Stimulated activated CD4-positive, alpha-beta T cell treated with anti-CD3 and anti-CD28 coated beads, Interleukin-12 subunit alpha, Interleukin-12 subunit beta, amount 100 ng/mL, for 4 hours (primary cell): ENCODE measurements around the gene RASSF5.
"Not testable (repeated sequence)": the region's sequence is repeated elsewhere in the genome, so short reads cannot be mapped to it uniquely, and the experiment has no call there.

Source experiments
- DNase-seq: peaks from one replicate; pipeline ENCODE4 v3.0.0-alpha.2; 2020

RASSF5 gene

DNA sequence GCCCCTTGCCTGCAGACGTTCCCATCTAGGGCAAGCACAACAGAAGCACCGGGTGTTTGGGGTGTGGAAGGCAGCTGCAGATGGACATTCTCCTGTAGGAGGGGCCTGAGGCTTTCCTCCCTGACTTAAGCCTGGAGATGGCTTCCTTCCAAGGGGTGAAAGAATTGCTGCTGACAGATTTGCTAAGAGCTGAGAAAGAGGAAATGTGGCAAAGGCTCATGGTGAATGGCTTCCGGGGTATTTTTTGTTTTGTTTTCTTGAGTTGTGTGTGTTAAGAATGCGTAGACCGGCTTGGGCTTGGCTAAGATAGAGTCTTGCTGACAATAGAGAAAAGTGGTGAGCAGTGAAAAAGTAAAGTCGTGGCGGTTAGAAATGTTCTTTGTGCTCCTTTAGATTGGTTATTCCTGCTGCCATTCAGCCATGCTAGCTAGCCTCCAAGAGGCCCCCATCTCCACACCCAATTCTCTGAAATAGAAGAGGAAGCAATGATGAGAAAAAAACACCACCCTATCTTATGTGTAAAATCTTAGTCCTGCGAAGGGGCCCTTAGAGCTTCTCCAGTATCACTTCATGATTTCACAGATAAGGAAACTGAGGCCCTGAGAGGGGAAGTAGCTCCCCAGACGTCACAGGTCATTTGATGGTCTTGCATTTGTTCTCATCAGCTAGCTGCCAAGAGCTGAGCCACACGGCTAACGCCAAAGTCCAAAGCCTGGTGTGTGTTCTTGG is 68.0 kb downstream of the RASSF5 start:
- DNase-seq: no peak

DNA sequence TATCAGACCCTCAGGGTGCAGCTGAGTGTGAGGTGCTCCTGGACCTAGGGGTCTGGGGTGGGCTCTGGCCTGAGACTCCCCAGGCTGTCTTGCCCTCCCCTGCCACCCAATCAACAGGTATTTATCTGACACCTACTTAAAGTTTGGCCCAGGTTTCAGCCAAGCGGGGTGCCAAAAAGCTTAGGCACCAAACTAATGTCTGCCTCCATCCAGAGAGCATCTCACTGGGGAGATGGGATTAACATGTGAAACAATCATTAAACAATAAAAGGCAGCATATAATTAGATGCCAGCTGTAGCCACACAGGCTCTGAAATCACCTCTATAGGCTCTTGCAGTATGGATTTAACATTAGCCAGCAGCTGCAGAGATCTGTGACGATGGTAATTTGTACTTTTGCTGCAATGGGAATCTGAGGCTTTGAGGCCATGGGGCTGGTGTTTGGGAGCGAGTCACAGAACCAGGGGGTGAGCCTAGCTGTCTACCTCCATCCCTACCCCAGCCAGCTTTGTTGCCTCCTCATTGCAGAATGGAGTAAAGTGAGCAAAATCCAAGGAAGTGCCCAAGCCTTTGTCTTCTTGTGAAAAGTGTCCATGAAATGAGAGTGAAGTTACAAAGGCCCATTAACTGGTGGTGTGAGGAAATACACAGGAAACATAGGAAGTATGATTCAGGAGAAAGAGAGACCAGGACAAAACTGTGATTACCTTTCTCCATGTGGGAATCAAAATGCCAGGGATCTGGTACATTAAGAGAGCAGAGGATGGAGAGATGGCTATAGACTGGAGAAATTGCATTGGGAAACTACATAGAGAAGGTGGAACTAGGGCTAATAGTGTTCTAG is 68.8 kb downstream of the RASSF5 start:
- no peak for DNase-seq

DNA sequence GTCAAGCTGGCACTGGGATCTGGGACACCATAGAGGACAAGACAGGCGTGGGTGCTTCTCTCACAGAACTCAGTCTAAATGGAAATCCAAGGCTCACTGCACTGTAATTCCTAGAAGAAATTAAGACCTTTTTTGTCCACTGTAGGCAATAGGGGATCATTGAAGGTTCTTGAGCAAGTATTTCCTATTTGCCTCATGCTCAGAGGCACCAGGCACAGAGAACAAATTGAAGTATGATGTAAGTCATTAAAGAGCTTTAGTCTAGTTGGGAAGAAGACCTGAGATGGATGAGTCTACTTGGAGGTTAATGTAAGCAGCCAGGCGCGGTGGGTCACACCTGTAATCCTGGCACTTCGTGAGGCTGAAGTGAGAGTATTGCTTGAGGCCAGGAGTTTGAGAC is 70.3 kb downstream of the RASSF5 start:
- DNase-seq: no peak

DNA sequence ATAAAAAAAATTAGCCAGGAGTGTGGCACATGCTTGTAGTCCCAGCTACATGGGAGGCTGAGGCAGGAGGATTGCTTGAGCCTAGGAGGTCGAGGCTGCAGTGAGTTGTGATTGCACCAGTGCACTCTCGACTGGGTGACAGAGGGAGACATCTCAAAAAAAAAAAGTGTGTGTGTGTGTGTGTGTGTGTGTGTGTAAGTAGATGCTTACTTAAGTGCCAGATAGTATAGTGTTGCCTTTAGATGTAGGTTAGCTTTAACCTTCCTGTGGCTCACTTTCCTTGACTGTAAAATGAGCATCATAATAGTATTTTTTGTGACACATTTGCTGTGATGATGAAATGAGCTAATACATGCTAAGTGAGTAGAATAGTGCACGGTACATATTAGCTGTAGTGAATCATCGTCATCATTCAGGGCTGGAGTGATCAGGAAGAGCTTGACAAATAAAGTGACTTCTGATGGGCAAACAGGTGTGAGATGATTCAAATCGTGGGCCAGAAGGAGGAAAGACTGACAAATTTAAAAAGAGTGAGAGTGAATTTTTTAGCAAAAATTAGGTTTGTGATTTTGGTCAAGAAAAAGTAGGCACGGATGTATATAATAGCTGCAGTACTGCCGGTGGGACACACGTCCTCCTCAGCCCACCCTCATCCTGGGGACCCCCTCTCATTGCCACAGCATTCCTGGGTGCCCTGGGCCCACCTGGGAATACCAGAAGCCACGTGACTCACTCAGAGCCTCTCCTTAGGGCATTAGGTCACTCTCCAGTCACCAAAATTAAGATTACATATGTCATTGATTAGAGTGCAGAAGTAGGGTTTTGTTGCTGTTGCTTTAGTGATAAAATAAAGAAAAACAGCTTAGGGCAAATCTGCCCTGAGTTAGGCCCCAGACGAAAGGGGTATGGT is 71.0 kb downstream of the RASSF5 start:
- no peak for DNase-seq

DNA sequence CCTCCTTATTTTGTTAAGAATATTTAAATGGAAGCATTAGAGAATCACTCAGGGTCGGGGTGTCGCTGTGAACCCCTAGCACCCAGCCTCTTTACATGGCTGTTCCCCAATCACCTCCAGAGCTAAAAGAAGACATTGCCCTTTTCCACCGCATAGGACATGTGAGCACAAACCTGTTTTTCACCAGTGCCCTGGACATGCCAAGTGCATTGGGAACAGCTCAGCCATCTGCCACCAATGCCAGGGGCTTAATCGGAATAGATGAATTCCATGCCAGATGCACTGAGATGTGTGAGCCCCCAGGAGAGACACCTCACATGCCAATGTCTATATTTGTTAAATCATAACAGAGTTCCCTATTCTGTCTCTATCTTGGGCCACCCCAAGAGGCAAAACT is 71.6 kb downstream of the RASSF5 start:
- DNase-seq: no peak

DNA sequence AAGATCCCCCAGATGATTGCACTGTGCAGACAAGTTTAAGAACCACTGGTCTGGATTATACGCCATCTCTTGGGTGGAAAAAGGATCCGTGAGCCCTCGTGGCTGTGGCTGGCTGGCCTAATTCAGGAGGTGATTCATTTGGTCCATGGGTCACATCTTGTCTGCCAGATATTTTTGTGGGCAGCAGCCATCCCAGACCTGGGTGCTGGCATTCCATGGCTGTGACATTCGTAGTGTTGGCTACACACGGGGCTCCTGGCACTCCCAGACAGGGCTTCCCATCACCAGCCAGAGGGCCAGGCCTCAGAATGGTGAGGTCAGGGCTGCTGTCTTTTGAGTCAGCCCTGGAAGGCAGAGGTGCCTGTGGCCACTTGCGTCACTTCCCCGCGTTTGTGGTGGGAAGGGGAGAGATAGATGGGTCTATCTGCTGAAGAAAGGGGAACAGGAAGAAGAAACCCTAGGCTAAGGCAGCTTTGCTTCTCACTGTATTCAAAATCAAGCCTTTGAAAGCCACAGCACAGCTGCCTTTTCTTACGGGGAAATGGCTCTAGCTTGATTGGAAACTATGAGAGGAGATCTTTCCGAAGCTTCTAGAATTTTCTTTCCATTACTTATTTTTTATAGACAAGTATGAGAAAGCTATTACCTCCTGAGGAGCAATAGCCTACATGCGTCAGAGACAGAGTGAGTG is 72.6 kb downstream of the RASSF5 start:
- peak; percentile 73 for DNase-seq

DNA sequence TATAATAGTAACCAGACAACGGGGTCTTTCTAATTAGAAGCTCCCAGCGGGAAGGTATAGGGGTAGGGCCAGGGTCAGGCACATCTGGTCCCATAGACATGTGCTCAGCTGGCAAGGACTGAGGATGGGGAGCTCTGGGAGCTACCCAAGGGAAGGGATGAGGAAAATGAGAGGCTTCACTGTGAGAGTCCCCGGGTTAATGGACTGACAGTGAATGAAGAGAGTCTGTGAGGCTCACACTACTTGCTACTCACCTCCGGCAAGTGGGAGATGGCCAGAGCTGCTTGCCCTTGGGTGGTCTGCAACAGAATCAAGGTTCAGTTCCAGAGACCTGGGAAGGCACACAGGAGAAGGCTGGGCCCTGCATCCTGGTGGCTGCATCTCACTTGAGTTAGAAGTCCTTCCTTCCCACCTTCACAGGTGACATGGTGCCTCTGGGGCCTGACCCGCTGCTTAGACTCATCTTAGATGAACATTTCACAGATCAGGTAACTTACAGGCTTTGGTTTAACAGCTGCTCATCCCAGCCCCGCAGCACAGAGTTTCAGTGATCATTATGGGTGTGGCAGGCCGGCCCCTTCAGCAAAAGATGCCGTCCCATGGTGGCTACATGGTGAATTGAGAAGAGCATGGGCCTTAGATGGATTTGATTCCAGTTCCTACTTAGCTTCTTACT is 73.2 kb downstream of the RASSF5 start:
- DNase-seq: no peak

DNA sequence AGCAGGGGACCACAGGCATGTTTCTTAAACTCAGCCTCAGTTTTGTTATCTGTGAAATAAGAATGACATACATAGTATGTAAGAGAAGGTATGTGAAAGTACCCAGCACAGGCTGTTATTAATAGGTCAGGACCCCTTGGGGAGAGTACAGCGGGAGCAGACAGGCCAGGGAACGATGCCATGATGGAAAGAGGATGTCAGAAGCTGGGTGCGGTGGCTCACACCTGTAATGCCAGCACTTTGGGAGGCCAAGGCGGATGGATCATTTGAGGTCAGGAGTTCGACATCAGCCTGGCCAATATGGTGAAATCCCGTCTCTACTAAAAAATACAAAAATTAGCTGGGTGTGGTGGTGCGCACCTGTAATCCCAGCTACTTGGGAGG is 73.8 kb downstream of the RASSF5 start:
- not testable (repeated sequence) for DNase-seq

DNA sequence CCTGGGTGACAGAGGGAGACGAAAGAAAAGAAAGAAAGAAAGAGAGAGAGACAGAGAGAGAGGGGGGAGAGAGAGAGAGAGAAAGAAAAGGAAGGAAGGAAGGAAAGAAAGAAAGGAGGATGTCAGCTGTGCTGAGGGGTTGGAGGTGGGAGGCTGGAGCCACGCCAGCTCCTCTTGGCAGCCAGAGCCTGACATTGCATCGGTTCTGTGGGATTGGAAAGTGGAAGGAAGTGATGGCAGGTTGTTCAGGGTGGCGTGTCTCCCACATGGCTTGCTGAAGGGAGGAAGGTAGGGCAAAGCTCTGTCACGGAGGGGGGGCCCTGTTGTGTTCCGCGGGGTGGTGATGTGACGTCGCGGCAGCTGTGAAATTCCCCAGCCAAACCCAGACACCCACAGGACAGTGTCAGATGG is 74.2 kb downstream of the RASSF5 start:
- peak; percentile 68 for DNase-seq

DNA sequence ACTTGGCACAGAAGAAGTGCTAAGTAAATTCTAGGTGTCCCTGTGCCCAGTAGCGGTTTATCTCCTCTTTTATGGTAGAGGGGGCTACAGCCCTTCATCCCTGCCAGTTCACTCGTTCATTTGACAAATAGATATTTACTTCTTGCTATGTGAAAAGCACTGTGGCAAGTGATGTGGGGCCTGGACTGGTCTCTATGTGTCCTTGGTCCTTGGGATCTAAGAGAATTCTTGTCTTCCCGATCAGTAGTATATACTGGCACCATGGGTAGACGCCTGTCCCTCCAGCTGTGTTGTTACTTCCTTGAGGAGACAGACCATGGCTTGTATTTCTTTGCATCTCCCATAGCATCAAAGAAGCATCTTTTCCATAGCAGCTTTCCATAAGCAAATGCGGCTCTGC is 75.2 kb downstream of the RASSF5 start:
- DNase-seq: no peak

DNA sequence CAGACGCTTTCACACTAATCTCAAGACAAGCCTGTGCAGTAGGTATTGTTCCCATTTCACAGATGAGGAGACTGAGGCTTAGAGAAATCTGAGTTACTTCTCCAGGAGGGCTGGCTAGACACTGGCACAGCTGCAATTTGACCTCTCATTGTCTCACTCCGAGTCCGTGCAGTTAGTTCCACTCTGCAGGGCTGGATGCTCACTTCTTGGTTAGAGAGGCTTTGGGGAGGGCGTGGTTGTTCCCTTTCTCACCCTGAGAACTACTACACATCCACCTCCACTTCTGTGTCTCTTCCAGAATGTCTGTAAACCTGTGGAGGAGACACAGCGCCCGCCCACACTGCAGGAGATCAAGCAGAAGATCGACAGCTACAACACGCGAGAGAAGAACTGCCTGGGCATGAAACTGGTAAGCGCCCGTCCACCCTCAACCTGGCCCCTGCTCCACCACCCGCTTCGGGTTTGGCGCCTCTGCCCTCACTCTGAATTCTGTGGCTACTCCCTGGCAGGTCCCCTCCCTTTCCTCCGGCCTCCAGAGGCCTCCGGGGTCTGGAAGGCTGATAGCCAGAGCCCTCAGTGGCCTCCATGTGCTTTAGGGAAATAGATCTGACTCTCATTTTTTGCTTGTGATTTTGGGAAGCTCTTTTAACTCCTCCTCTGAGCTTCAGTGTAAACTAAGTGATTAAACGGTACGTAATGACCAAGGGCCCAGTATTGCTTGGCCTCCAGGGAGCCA is 75.8 kb downstream of the RASSF5 start:
- DNase-seq: peak; percentile 59

DNA sequence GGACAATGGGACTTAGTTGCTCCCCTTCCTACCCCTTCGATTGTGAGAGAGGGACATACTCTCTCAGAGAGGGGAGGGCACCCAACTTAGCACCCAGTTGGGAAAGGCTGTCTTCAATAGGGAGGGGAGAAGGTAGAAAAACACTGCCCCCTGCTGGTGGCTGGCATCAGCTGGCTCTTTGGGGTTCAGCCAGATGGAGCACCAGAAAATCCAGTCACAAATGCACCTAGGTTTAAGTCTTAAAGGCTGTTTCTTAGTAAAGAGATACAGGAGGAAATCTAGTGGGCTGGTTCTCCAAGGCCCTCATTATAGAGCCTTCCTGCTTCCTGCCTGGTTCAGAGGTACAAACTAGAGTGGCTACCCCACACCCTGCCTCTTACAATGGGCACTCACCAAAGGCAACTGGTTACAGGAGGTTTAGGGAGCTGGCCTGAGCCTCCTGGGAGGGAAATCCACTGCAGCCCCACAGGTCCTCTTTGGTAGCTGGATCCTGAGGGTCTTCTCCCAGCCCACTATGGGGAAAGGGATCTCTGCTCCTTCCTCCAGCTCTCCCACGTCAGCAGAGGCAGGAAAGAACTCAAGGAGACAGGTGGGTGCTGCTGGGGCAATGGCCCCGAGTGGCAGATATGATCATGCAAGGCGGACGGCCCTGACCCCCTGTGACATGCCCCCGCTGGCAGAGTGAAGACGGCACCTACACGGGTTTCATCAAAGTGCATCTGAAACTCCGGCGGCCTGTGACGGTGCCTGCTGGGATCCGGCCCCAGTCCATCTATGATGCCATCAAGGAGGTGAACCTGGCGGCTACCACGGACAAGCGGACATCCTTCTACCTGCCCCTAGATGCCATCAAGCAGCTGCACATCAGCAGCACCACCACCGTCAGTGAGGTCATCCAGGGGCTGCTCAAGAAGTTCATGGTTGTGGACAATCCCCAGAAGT is 76.6 kb downstream of the RASSF5 start:
- peak; percentile 85 for DNase-seq

DNA sequence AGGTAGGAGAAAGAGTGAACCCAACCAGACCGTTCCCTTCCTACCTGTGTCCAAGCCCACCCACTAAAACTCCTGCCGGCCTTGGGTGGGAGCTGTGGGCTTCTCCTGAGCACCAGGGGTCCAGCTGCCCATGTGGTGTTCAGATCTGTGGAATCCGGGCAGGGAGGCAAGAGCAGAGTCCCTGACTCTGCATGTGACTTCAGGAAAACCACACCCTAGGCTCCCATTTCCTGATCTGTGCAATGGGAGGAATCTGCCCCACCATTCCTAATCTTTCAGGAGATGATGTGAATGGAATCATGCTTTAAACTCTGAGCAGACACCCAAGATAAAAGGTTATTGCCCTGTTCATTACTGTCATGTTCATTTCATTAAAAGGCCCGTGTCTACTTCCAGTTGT is 77.4 kb downstream of the RASSF5 start:
- DNase-seq: no peak

DNA sequence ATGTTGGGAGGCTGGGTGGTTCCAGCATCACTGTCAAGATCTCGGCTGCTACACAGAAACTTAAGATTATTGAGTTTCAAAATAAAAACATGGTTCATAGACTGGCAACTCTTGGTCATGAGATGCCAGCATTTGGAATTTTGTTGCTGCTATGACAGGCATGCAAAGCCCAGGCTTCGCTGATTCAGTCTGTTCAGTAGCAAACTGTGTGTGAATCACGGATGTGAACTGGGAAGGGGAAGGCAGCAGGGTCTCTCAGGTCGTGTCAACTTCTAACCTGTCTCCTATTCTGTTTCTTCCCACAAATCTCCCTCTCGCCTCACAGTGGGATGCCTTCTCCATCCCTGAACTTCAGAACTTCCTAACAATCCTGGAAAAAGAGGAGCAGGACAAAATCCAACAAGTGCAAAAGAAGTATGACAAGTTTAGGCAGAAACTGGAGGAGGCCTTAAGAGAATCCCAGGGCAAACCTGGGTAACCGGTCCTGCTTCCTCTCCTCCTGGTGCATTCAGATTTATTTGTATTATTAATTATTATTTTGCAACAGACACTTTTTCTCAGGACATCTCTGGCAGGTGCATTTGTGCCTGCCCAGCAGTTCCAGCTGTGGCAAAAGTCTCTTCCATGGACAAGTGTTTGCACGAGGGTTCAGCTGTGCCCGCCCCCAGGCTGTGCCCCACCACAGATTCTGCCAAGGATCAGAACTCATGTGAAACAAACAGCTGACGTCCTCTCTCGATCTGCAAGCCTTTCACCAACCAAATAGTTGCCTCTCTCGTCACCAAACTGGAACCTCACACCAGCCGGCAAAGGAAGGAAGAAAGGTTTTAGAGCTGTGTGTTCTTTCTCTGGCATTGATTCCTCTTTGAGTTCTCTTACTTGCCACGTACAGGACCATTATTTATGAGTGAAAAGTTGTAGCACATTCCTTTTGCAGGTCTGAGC is 79.4 kb downstream of the RASSF5 start:
- no peak for DNase-seq

DNA sequence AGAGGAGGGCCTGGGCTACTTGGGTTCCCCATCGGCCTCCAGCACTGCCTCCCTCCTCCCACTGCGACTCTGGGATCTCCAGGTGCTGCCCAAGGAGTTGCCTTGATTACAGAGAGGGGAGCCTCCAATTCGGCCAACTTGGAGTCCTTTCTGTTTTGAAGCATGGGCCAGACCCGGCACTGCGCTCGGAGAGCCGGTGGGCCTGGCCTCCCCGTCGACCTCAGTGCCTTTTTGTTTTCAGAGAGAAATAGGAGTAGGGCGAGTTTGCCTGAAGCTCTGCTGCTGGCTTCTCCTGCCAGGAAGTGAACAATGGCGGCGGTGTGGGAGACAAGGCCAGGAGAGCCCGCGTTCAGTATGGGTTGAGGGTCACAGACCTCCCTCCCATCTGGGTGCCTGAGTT is 80.6 kb downstream of the RASSF5 start:
- no peak for DNase-seq

DNA sequence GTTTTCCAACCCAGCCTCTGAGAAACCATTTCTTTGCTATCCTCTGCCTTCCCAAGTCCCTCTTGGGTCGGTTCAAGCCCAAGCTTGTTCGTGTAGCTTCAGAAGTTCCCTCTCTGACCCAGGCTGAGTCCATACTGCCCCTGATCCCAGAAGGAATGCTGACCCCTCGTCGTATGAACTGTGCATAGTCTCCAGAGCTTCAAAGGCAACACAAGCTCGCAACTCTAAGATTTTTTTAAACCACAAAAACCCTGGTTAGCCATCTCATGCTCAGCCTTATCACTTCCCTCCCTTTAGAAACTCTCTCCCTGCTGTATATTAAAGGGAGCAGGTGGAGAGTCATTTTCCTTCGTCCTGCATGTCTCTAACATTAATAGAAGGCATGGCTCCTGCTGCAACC is 81.2 kb downstream of the RASSF5 start:
- no peak for DNase-seq

DNA sequence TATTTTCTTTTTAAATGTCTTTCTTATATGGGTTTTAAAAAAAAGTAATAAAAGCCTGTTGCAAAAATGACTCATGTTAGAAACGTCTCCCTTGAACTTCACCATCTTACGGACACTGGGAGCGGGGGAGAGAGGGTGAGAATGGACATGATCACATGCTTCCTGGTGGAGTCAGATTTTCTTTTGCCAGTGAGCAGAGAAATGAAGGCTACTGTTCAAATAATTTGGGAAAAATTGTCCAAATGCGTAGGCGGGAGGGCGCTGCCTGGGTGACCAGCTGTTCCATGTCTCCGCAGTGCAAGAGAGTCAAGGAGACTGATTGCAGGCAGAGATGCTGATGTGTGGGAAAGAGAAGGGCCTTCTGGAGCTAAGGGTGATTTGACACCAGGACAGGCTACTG is 81.9 kb downstream of the RASSF5 start:
- no peak for DNase-seq

DNA sequence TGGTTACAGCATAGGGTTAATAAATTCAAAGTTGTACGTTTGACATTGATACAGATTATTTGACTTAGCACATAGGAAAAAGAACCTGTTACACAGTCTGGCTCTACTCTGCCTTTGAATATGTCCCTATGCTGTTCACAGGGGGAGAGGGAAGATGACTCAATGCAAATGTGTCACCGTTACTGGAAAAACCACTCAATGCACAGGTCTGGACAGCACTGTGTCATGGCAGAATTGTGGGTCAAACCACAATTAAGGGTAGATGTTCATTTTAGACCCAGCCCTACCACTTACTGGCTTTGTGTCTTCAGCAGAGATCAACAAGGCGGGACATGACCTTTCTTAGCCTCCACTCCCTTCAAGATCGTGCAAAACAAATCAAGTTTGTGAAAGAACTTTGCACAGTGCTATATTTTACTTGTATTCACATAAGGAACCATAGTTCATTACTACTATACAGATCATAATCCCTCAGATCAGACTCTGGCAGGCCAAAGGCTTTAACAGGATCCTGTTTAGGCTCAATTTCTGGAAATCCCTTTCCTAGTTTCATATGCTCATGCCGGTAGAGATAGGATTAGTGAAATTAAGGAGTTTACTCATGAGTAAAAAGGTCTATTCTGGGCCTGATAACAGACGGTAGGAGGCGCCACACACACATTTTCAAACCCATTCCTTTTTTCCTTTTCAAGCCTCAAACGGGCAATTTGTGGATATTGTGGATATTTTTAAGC is 82.9 kb downstream of the RASSF5 start:
- DNase-seq: no peak
